ENCODE data around the gene ERBB4. TPM values are rescaled to one million over a fixed set of nuclear protein-coding genes. Genes with fewer than 3 reads are reported as not detected.

ERBB4 gene
- total RNA-seq, 6 donors from 2014 or later, result 3.3 to 24.2 (median 11.7) TPM

GRCh38 chr2:211331736-211332135, 1206.9 kb downstream of the ERBB4 start:
- Histone ChIP-seq H3K9me3 (no peaks in the 10 kb centered on the region), H3K4me3 (no peak overlapping the region), H3K36me3 (no peaks in the 10 kb centered on the region), H3K27me3 (no peaks in the 10 kb centered on the region), H3K4me1 (no peaks in the 10 kb centered on the region), H3K27ac (no peak overlapping the region)
- ATAC-seq (ENCODE audit: low FRiP score in 2 of 2) (no peak), DNase-seq (no peak)
- 51 to 59% methylated on average over 2 of the region's 2 CpGs for WGBS, 2 donors
- no peak for TF ChIP-seq POLR2A (IDR thresholded peaks at IDR 0.05)
- no peak for TF ChIP-seq POLR2AphosphoS5 (IDR thresholded peaks at IDR 0.05)
- no peak for TF ChIP-seq EP300 (IDR thresholded peaks at IDR 0.05)
- TF ChIP-seq CTCF (IDR thresholded peaks at IDR 0.05), result no peak

- ATAC-seq (ENCODE audit: low FRiP score in 2 of 2), result no peak
- H3K36me3 ChIP-seq, result no peaks in the 10 kb centered on the region
Measured at GRCh38 chr2:211329882-211330281, 1208.7 kb downstream of the ERBB4 start.

GRCh38 chr2:211329421-211329820, 1209.2 kb downstream of the ERBB4 start:
- no peak overlapping the region for H3K4me3 ChIP-seq
- no peaks in the 10 kb centered on the region for H3K4me1 ChIP-seq
- no peak for DNase-seq
- H3K9me3 ChIP-seq, result no peaks in the 10 kb centered on the region
- WGBS, 2 donors, result 90 to 93% methylated on average over 4 of the region's 4 CpGs
- no peak overlapping the region for H3K27ac ChIP-seq
- TF ChIP-seq POLR2A (IDR thresholded peaks at IDR 0.05) (no peak), POLR2AphosphoS5 (IDR thresholded peaks at IDR 0.05) (no peak), EP300 (IDR thresholded peaks at IDR 0.05) (no peak), CTCF (IDR thresholded peaks at IDR 0.05) (no peak)
- no peak for ATAC-seq (ENCODE audit: low FRiP score in 2 of 2)
- no peaks in the 10 kb centered on the region for H3K27me3 ChIP-seq
- H3K36me3 ChIP-seq, result no peaks in the 10 kb centered on the region

More at GRCh38 chr2:211329882-211330281, 1208.7 kb downstream of the ERBB4 start:
- H3K4me3 ChIP-seq, result no peak overlapping the region
- WGBS, 2 donors, result 91 to 95% methylated on average over 10 of the region's 10 CpGs
- no peak overlapping the region for H3K27ac ChIP-seq
- H3K9me3 ChIP-seq, result no peaks in the 10 kb centered on the region
- peak in 1 of 2 donors; percentile 48 for DNase-seq
- H3K27me3 ChIP-seq, result no peaks in the 10 kb centered on the region
- H3K4me1 ChIP-seq, result no peaks in the 10 kb centered on the region
- no peak for TF ChIP-seq CTCF (IDR thresholded peaks at IDR 0.05)
- no peak for TF ChIP-seq POLR2AphosphoS5 (IDR thresholded peaks at IDR 0.05)
- no peak for TF ChIP-seq EP300 (IDR thresholded peaks at IDR 0.05)
- TF ChIP-seq POLR2A (IDR thresholded peaks at IDR 0.05), result no peak

DNA sequence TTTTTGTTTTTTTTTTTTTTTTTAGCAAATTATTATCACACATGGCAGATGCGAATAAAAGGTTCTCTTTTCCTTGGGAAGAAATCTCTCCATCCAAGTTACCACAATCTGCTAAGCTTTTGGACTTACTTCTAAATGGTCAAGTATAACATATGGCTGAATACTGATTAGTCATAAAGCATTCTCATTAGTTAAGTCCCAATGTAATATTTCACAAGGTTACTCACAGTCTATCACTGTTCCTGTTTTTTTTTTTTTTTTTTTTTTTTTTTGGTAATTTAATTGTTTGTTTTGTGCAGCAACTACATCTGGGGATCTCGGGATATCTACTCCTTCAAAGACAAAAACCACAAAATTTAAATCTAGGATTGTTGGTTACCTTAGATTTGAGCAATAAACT, 1210.5 kb downstream of the ERBB4 start:
- Histone ChIP-seq H3K4me3 (no peak overlapping the region), H3K36me3 (no peaks in the 10 kb centered on the region), H3K4me1 (no peaks in the 10 kb centered on the region), H3K27me3 (no peaks in the 10 kb centered on the region), H3K27ac (no peak overlapping the region), H3K9me3 (no peaks in the 10 kb centered on the region)
- no peak for DNase-seq
- TF ChIP-seq CTCF (IDR thresholded peaks at IDR 0.05), result no peak
- no peak for TF ChIP-seq EP300 (IDR thresholded peaks at IDR 0.05)
- TF ChIP-seq POLR2AphosphoS5 (IDR thresholded peaks at IDR 0.05), result no peak
- TF ChIP-seq POLR2A (IDR thresholded peaks at IDR 0.05), result no peak
- 82 to 83% methylated on average over 2 of the region's 2 CpGs for WGBS, 2 donors
- ATAC-seq (ENCODE audit: low FRiP score in 2 of 2), result no peak

Small RNAs within 50 kb of the gene (small RNA-seq; reads per million reads assigned to genes)
- gene MIR548F2 (0 reads per million in 4 donors), gene RNA5SP119 (0 reads per million in 4 donors)
